DMS79 (cell line): ENCODE measurements around the gene KDM2B.
"Not testable (repeated sequence)": the region's sequence is repeated elsewhere in the genome, so short reads cannot be mapped to it uniquely, and the experiment has no call there.

Source experiments
- DNase-seq: peaks from one replicate; lab custom pipeline; 2025; lab: John Stamatoyannopoulos, UW

Gene KDM2B

GRCh38 chr12:121384891-121385290, 195.9 kb downstream of the KDM2B start:
- not testable (repeated sequence) for DNase-seq

GRCh38 chr12:121383601-121384021, 197.2 kb downstream of the KDM2B start:
- no peak for DNase-seq

- DNase-seq = no peak
These were observed 200.9 kb downstream of the KDM2B start for GRCh38 chr12:121379945-121380344.
